NCI-H1694 (cell line): Measurements from ENCODE around the gene FBXL16.
"Not testable (repeated sequence)": the region's sequence is repeated elsewhere in the genome, so short reads cannot be mapped to it uniquely, and the experiment has no call there.

Experiments
- DNase-seq: peaks from one replicate; lab custom pipeline; 2025; lab: John Stamatoyannopoulos, UW

The FBXL16 gene, protein sequence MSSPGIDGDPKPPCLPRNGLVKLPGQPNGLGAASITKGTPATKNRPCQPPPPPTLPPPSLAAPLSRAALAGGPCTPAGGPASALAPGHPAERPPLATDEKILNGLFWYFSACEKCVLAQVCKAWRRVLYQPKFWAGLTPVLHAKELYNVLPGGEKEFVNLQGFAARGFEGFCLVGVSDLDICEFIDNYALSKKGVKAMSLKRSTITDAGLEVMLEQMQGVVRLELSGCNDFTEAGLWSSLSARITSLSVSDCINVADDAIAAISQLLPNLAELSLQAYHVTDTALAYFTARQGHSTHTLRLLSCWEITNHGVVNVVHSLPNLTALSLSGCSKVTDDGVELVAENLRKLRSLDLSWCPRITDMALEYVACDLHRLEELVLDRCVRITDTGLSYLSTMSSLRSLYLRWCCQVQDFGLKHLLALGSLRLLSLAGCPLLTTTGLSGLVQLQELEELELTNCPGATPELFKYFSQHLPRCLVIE

DNA sequence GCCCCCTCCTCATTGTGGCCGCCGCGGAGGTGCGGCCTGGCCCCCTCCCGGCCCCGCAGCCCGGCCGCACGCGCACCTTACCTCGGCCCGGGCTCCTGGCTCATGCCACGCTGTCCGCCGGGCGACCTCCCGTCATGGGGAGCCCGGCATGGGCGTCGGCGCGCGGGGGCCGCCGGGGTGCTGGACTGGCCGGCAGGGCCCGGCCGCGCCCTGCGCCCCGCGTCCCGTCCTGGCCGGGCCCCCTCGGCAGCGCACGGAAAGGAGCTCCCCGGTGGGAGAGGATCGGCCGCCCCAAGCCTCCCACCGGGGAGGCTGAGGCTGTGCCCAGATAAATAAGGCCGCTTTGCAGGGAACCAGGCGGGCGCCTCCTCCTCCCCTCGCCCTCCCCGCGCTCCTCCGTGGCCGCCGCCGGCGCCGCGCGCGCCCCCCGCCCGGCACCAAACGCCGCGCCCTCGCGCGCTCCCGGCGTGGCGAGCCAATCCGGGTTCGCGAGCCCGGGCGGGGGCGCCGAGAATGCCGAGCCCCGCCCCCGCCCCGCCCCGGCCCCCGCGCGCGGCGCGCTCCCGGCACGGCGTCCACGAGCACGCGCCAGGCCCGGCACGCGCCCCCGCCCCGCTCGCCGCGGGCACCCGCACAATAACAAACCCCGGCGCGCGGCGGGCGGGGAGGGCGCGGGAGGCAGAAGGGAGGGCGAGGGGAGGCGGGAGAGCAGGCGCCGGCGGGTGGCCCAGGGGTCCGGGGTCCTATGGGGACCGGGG is at the start of gene FBXL16:
Gene FBXL16, minus strand, starts transcription at position 371 of the 758 bp plus-strand sequence. CDS start 8,396 bp downstream, outside the sequence.
- DNase-seq: no peak

DNA sequence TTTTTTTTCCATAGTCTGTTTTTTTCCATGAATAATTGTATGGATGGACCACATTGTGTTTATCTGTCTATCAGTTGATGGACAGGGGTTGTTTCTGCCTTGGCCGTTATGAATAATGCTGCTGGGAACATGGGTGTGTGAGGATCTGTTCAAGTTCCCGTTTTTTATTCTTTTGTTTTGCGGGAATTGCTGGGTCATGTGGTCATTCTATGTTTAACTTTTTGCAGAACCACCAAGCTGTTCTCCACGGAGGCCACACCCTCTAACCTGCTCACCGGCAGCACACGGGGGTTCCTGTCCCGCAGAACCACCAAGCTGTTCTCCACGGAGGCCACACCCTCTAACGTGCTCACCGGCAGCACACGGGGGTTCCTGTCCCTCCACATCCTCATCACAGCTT is 49.1 kb upstream of the FBXL16 start:
- no peak for DNase-seq

- not testable (repeated sequence) for DNase-seq
Observed at GRCh38 chr16:754121-754607, 48.6 kb upstream of the FBXL16 start.

DNA sequence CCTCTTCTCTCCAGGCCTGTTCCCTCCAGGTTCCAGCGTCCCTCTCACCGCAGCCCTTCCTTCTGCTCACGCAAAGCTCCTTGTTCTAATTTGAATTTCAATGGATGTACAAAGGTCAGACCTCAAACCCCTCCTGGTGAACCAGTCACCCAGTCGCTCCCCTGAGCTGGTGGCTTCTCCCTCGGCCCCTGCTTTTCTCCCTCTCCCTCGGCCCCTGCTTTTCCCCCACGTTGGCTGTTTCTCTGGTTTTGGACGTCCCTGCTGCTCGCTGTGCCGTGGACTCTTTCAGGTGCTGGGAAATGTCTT is 46.4 kb upstream of the FBXL16 start:
- DNase-seq: no peak

- no peak for DNase-seq
Observed at GRCh38 chr16:751152-752006, 45.8 kb upstream of the FBXL16 start.

GRCh38 chr16:750485-750884 is 44.9 kb upstream of the FBXL16 start:
- DNase-seq: no peak

DNA sequence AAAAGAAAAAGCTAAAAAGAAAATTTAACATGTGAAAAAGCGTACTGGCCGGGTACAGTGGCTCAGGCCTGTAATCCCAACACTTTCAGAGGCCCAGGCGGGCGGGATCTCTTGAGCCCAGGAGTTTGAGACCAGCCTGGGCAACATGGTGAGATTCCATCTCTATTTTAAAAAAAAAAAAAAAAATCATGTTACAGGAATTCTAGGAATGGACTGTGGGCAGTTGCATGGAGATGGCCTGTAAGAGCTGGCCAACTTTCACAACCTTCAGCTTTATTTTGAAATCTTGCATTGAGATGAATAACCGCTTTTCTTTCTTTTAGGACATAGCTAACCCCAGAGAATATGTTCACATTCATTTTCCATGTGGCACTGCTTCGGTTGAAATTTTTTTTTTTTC is 43.4 kb upstream of the FBXL16 start:
- DNase-seq: no peak

DNA sequence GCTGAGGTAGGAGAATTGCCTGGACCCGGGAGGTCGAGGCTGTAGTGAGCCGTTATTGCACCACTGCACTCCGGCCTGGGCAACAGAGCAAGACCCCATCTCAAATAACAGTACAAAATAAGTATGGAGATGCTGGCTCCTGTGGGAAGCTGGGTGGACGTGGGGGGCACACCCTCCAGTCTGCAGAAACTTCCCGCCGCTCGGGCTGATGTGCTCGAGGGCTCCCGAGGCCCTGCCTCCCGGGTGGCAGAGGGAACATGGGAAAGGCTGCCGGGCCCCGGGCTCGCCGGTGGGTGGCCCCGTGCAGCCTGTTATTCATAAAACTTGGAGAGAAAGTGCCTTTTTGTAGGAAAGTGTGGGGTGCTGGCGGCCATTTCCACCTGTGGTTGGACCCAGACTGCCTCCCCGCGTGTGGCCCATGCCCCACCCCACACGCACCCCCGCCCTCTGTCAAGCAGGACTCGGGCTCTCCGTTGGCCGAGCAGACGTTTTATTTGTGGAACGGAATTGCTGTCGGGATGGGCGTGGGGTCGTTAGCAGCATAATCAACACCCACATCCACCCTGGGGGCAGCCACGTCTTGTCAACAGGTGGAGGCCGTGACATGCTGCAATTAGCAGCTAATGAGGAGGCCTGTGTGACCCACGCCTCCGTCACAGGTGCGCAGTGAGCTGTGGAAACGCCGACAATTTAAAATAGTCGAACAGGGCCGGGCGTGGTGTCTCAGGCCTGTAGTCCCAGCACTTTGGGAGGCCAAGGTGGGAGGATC is 42.6 kb upstream of the FBXL16 start:
- no peak for DNase-seq

DNA sequence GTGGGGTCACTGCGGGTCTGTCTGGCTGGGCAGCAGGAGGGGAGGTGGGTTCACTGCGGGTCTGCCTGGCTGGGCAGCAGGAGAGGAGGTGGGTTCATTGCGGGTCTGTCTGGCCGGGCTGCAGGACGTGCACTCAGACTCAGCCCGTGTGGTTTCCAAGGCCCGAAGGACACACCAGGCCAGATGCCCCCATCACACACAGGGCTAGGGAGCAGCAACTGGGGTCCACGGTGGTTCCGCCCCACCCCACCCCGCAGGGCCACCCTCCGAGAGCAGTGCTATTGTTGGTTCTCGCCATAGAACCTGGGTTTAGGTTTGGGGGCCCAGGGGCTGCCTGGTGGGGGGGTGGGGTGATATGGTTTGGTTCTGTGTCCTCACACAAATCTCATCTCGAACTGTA is 41.0 kb upstream of the FBXL16 start:
- no peak for DNase-seq

GRCh38 chr16:745739-746138 is 40.1 kb upstream of the FBXL16 start:
- DNase-seq: no peak

DNA sequence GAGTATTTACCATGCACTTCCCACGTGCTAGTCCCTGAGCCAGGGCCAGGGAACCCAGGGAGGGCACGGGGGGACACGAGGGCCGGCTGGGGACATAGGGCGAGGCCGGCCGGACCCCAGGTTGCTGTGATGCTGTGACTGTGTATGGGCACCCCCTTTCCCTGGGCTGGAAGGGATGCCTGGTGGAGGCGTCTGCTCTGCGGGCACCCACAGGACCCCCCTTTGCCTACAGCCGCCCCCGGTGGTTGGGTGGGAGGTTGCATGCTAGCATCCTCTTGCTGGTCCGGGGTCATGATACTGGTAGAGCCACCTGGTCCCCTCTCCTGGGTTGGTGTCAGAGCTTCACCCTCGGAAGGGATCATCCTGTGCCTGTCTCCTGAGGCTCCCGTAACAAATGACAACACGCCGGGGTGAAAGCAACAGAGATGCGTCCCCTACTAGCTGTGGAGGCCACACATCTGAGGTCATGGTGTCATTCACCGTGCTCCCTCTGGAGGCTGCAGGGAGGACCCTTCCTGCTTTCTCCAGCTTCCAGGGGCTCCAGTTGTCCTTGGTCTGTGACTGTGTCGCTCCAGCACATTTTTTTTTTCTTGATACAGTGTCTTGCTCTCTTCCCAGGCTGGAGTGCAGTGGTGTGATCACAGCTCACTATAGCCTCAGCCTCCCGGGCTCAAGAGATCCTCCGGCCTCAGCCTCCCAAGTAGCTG is 38.3 kb upstream of the FBXL16 start:
- no peak for DNase-seq

- not testable (repeated sequence) for DNase-seq
Observed at GRCh38 chr16:742894-743293, 37.3 kb upstream of the FBXL16 start.

DNA sequence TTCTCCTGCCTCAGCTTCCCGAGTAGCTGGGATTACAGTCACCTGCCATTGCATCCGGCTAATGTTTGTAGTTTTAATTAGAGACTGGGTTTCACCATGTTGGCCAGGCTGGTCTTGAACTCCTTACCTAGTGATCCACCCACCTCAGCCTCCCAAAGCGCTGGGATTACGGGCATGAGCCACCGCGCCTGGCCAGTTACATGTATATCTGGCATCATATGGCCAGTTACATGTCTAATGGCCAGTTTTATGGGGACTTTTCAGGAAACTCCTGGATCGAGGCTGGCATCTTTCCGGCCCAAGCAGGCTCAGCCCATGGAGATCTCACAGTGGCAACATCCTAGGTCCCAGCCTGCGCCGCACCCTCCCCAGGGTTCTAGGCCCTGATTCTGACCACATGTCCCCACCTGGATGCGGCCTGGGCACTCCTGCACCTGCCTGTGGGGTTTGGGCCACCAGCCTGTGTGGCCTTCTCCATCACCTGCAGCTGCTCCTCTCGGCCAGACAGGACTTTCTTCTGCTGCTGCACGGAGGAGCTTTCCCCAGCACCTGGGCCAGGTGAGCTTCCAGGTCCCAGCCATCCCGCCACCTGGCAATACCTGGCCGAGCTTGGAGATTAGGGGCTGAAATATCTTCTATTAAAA is 36.5 kb upstream of the FBXL16 start:
- DNase-seq: no peak

GRCh38 chr16:740764-741505 is 35.3 kb upstream of the FBXL16 start, which contains the start of gene CIAO3:
TSS of gene CIAO3 (minus strand) at chr16:740997. CDS start at chr16:740985, 12 bp downstream.
- peak; percentile 60 for DNase-seq

GRCh38 chr16:740459-740763 is 34.8 kb upstream of the FBXL16 start:
- DNase-seq: no peak

DNA sequence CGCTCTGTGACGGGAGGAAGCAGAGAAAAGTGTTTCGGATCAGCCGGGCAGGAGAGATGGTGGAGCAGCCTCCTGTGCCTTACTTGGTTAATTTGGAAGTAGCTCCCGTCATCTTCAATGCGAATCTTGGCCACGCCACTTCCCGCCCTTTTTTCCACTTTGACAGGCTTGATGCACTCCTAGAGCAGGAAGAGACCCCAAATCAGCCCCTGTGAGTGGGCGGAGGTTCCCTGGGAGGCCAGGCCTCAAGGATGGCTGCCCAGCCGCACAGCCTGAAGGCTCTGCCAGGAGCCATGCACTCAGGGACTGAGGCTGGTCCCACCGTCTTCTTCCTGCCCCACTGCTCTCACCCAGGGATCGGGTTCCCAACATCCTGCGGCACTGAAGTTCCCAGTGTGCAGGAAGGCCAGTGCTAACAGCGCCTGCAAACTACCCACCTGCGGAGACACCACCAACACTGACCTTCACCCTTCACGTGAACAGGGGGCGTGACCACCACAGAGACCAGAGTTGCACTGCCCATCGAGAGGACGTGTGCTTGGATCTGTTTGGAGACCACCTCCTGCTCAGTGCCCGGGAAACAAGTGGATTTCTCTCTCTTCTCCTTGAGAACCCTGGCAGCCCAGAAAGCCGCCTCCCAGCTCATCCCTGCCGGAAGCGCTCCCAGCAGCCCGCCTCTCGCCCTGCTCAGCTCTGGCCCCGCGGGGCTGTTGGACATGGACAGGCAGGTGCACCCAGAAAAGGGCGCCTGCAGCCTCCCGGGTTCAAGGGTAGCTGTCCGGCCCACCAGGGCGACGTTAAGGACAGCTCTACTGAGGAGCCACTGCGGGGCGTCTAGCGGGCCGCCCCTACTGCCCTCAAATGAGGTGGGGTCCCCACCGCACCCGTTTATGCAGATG is 34.2 kb upstream of the FBXL16 start:
- DNase-seq: no peak

DNA sequence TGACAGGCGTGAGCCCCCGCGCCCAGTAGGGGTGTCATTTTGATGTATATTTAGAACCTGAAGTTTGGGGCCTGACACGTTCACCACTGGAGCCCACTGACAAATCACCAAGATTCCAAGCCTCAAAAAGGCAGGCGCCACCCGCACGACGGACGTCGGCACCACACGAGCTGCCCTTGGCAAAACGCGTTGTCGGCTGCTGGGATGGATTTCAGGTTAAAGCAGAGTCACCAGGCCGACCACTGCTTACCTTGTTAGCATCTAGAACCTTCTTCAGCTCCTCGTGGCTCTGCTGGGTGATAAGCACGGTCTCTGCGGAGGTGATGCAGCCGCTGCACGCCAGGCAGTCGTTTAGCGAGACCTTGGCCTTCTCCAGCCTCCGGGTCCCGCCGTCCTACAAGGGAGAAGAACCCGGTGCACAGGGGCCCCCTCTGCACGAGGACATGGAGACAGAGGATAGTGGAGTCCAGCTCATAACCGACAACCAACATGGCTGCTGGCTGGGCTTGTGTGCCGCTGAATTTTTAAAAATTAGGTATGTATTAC is 31.4 kb upstream of the FBXL16 start:
- no peak for DNase-seq

DNA sequence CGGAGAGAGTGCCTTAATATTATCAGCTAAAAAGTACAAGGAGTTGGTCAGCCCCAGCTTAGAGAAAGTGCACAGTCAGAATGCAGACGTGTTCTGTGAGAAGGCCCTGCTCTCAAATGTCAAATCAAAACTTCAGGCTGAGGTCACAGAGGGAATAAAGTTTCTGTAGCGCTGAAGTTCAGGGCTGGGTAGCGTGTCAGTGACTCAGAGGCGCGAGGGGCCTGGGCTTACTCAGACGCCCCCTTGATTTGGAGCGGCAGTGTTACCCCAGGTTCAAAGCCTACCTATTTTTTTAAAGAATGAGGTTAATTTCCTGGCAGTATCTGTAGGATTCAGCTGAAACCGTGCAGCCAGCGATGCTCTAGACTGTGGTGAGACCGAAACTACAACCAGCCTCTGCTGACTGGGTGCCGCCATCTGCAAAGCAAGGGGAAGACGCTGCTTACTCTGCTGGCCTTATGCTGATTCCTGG is 30.4 kb upstream of the FBXL16 start:
- no peak for DNase-seq
